Left renal cortex interstitium (tissue), 4 donors: Measurements from ENCODE around the gene HDHD2. TPM values are rescaled to one million over a fixed set of nuclear protein-coding genes. Genes with fewer than 3 reads are reported as not detected.
"Not testable (repeated sequence)": the region's sequence is repeated elsewhere in the genome, so short reads cannot be mapped to it uniquely, and the experiment has no call there.

Experiments used
- DNase-seq, 4 donors: peaks; one replicate each; pipeline ENCODE4 v3.0.0-alpha.2; 2013; ENCODE audit warnings: low read depth in 4 of 4, low spot score in 2 of 4, missing footprints in 1 of 4
- polyA plus RNA-seq, 4 donors: library from polyadenylated mRNA; unstranded; fragments of 120-200 nt; gene quantifications; one replicate each; pipeline ENCODE4 v1.2.1, GENCODE V29; 2013; ENCODE audit not compliant: insufficient read length in 4 of 4

Gene HDHD2
- 10 to 100 TPM; 47.0 to 60.0 (median 49.8) TPM for polyA plus RNA-seq

- peak; percentile 59 to 79 (median 70) for DNase-seq
Observed at GRCh38 chr18:47150029-47150823, at the start of gene HDHD2. Gene HDHD2, minus strand, starts transcription at chr18:47150500. Its CDS starts 14,061 bp downstream, at chr18:47136439.

GRCh38 chr18:47195961-47196360, 45.7 kb upstream of the HDHD2 start:
- not testable (repeated sequence) for DNase-seq

- no peak for DNase-seq
Observed at GRCh38 chr18:47191961-47192360, 41.7 kb upstream of the HDHD2 start.

- no peak for DNase-seq
Observed at GRCh38 chr18:47187721-47188120, 37.4 kb upstream of the HDHD2 start.

GRCh38 chr18:47184419-47185050, 34.2 kb upstream of the HDHD2 start:
- no peak for DNase-seq

GRCh38 chr18:47182156-47182555, 31.9 kb upstream of the HDHD2 start:
- DNase-seq = not testable (repeated sequence)

GRCh38 chr18:47180765-47181164, 30.5 kb upstream of the HDHD2 start:
- DNase-seq = no peak

- DNase-seq = no peak
Observed at GRCh38 chr18:47179520-47179919, 29.2 kb upstream of the HDHD2 start.

GRCh38 chr18:47175898-47176575, 25.7 kb upstream of the HDHD2 start, which contains the start of gene IER3IP1:
Gene IER3IP1, minus strand, starts transcription at chr18:47176364. Its CDS starts 87 bp downstream, at chr18:47176277.
- DNase-seq = peak in 3 of 4 donors; percentile 65 to 86 (median 79)

GRCh38 chr18:47175283-47175897, 25.1 kb upstream of the HDHD2 start:
- DNase-seq = no peak

GRCh38 chr18:47174545-47175116, 24.3 kb upstream of the HDHD2 start:
- no peak for DNase-seq

GRCh38 chr18:47172476-47172875, 22.2 kb upstream of the HDHD2 start:
- no peak for DNase-seq

GRCh38 chr18:47168913-47169312, 18.6 kb upstream of the HDHD2 start:
- no peak for DNase-seq

GRCh38 chr18:47168509-47168908, 18.2 kb upstream of the HDHD2 start:
- no peak for DNase-seq

- no peak for DNase-seq
Observed at GRCh38 chr18:47166294-47166693, 16.0 kb upstream of the HDHD2 start.

GRCh38 chr18:47163241-47163640, 12.9 kb upstream of the HDHD2 start:
- DNase-seq = no peak

GRCh38 chr18:47160256-47160655, 10.0 kb upstream of the HDHD2 start:
- no peak for DNase-seq

GRCh38 chr18:47158404-47158803, 8.1 kb upstream of the HDHD2 start:
- not testable (repeated sequence) for DNase-seq

GRCh38 chr18:47151439-47151838, 1.1 kb upstream of the HDHD2 start:
- DNase-seq = no peak

GRCh38 chr18:47150824-47151366, 595 bp upstream of the HDHD2 start:
- no peak for DNase-seq
